ENCODE data around the gene C7.

The C7 gene

GRCh38 chr5:40928886-40929448 is 19.7 kb downstream of the C7 start:
- no peak for DNase-seq

GRCh38 chr5:40932766-40933165 is 23.5 kb downstream of the C7 start:
- DNase-seq = no peak

- no peak for DNase-seq
Measured at GRCh38 chr5:40937075-40937474, 27.8 kb downstream of the C7 start.

- no peak for DNase-seq
Measured at GRCh38 chr5:40939753-40940152, 30.5 kb downstream of the C7 start.

- DNase-seq = no peak
Measured at GRCh38 chr5:40945111-40945510, 35.8 kb downstream of the C7 start.

- DNase-seq = no peak
Measured at GRCh38 chr5:40955313-40955712, 46.0 kb downstream of the C7 start.

- DNase-seq = no peak
Measured at GRCh38 chr5:40957048-40957447, 47.8 kb downstream of the C7 start.

GRCh38 chr5:40958811-40959210 is 49.5 kb downstream of the C7 start:
- no peak for DNase-seq

- DNase-seq = no peak
Measured at GRCh38 chr5:40960037-40960436, 50.7 kb downstream of the C7 start.

GRCh38 chr5:40962207-40962955 is 53.1 kb downstream of the C7 start:
- DNase-seq = no peak

GRCh38 chr5:40972434-40972833 is 63.1 kb downstream of the C7 start:
- no peak for DNase-seq

GRCh38 chr5:40973364-40974004 is 64.2 kb downstream of the C7 start:
- no peak for DNase-seq

- no peak for DNase-seq
Measured at GRCh38 chr5:40976041-40976440, 66.7 kb downstream of the C7 start.

- DNase-seq = no peak
Measured at GRCh38 chr5:40976836-40977235, 67.5 kb downstream of the C7 start.

- DNase-seq = no peak
Measured at GRCh38 chr5:40981420-40981819, 72.1 kb downstream of the C7 start.

- DNase-seq = no peak
Measured at GRCh38 chr5:40983781-40984180, 74.5 kb downstream of the C7 start.

GRCh38 chr5:40984884-40985283 is 75.6 kb downstream of the C7 start:
- DNase-seq = no peak

GRCh38 chr5:40985501-40985900 is 76.2 kb downstream of the C7 start:
- no peak for DNase-seq

- no peak for DNase-seq
Measured at GRCh38 chr5:40986666-40987065, 77.4 kb downstream of the C7 start.

GRCh38 chr5:40987349-40987748 is 78.1 kb downstream of the C7 start:
- no peak for DNase-seq

GRCh38 chr5:40988746-40989510 is 79.6 kb downstream of the C7 start:
- DNase-seq = no peak

GRCh38 chr5:40991168-40991980 is 82.1 kb downstream of the C7 start:
- DNase-seq = no peak

Measured in NCI-H187 (cell line).